ENCODE data around the gene AKAP13.

The AKAP13 gene

GRCh38 chr15:85620690-85621049 is 240.3 kb downstream of the AKAP13 start:
- peak overlapping the region; percentile 48 for H3K4me3 ChIP-seq (ENCODE audit: low read depth, low read length)
- no peak for DNase-seq (ENCODE audit: low read depth)

DNA sequence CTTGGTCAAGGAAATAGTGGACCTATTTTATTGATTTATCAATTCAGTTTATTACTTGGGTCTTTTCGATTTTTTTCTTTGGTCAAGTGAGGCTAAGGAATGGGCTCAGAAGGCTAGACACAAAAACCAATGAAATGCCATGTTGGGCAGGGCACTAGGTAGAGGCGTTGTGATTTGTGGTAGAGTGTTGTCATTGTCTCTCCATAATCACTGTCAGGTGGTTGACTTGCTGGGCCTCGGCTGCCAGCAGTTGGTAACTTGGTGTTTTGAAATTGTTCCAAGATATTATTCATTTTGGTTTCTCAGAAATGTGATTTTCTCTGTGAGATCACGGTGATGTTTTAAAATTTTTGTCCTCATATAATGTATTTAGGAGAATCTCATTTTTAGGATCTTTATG is 240.7 kb downstream of the AKAP13 start:
- DNase-seq (ENCODE audit: low read depth): no peak
- H3K4me3 ChIP-seq (ENCODE audit: low read depth, low read length): peak overlapping the region; percentile 48

GRCh38 chr15:85622221-85622831 is 241.9 kb downstream of the AKAP13 start:
- DNase-seq (ENCODE audit: low read depth): no peak
- peak overlapping the region; percentile 2 for H3K4me3 ChIP-seq (ENCODE audit: low read depth, low read length)

DNA sequence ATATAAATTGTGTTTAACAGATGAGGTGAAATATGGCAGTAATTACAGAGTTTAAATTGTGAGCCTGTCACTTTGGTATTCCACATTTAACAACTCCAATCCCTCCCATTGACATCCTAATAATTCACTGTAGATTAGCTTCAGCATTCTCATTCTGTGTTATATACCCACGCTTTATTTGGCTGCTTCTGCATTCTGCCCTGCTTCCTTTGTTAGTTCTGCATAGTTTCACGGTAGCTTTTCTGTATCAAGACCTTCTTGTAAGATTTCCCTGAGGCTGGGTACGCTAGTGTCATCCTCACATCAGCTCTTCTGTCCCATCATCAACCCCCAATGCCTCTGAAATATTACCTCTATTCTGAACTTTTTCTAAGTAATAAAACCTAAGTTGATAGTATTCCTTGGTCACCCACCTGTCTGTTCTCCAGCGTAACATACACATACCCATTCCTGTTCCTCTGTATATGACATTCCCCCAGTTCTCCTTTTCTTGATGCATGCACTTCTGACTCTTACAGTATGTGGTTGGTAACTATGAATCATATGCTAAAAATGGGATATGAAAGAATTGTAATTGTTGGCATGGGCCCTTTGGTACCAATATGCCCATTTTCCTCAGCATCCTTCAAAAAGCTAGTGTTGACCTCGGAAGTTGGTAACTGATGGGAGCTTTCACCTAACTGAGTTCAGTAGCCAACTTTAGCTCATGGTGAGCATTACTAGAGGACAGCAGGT is 243.1 kb downstream of the AKAP13 start:
- DNase-seq (ENCODE audit: low read depth): no peak
- no peak overlapping the region for H3K4me3 ChIP-seq (ENCODE audit: low read depth, low read length)

- DNase-seq (ENCODE audit: low read depth): no peak
- no peak overlapping the region for H3K4me3 ChIP-seq (ENCODE audit: low read depth, low read length)
These were observed 243.9 kb downstream of the AKAP13 start for GRCh38 chr15:85624291-85624801.

- no peak for DNase-seq (ENCODE audit: low read depth)
- no peak overlapping the region for H3K4me3 ChIP-seq (ENCODE audit: low read depth, low read length)
These were observed 244.9 kb downstream of the AKAP13 start for GRCh38 chr15:85625166-85625830.

DNA sequence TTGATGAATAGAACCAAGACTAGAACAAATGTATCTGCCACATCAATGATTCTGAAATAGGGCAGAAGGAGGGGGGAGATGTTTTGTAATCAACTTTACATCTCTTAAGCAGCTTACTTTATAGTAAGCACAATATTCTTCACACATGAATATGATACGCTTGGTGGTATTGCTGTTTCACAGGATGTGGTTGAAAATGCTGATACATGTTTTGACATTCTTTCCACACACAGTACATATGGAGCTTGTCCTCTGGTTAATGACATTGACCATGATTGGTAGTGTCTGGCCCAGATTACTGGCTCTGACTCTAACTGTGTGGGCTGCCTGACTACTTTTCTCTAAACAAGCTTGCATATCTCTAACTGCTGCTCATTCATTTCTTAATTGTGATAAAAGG is 245.5 kb downstream of the AKAP13 start:
- no peak overlapping the region for H3K4me3 ChIP-seq (ENCODE audit: low read depth, low read length)
- peak; percentile 80 for DNase-seq (ENCODE audit: low read depth)

DNA sequence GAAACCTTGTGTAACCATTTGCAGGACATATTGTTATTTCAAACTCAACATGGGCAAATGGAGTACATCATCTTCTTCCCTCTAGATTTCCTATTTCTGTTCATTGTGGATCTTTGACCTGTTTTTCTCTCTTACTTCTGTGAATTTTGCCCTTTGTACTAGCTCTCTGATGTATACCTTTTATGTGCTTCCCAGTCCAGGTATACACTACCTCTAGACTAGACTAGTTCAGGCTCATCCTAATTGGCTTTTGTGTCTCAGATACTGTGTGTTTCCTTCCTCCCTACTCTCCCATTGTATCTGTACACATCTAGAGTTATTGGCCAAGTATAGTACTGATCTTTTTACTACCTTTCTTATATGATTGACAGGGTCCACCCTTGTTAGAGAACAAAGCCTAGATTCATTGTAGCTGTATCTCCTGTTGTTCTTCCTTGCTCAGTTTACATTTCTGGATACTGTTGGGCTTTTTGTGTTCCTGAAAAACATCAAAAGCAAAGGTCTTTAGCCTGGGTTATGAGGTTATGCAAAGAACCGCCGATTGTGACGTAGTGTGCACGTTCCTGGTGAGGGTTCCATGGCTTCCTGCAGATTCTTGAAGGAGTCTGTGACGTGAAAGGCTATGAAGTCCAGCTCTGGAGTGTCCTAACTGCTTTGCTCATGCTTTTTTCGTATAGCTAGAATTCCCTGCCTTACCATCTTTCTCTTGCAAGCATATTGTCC is 247.0 kb downstream of the AKAP13 start:
- no peak for DNase-seq (ENCODE audit: low read depth)
- no peak overlapping the region for H3K4me3 ChIP-seq (ENCODE audit: low read depth, low read length)

GRCh38 chr15:85630311-85630710 is 249.9 kb downstream of the AKAP13 start:
- H3K4me3 ChIP-seq (ENCODE audit: low read depth, low read length): no peak overlapping the region
- no peak for DNase-seq (ENCODE audit: low read depth)

DNA sequence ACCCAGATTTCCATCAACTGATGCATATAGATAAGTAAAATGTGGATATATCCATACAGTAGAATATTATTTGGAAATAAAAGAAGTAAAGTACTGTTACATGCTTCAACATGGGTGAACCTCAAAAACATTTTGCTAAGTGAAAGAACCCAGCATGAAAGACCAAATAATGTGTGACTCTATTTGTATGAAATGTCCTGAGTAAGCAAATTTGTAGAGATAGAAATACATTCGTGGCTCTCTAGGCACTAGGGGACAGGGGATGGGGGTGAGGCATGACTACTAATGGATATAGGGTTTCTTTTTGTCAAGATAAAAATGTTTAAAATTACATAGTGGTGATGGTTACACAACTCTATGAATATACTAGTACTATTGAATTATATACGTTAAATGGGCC is 250.6 kb downstream of the AKAP13 start:
- no peak for DNase-seq (ENCODE audit: low read depth)
- no peak overlapping the region for H3K4me3 ChIP-seq (ENCODE audit: low read depth, low read length)

DNA sequence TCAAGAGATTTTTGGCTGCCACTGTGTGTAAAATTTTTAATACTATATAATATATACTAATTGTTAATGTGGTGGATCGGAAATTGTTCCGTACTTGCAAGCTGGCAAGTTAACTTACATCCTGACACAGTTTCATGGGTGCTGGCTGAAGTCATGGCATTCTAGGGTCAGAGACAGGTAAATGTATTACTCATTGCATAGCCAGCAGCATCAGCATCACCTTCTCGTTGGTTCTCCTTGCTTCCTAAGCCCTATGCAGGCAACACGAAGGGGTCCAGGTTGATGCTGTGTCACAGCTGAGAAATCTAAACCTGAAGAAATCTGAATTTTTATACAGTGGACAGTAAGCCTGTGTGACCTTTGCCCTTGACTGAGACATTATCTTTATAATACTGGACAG is 251.6 kb downstream of the AKAP13 start:
- H3K4me3 ChIP-seq (ENCODE audit: low read depth, low read length): no peak overlapping the region
- DNase-seq (ENCODE audit: low read depth): no peak

GRCh38 chr15:85633859-85634258 is 253.5 kb downstream of the AKAP13 start:
- no peak overlapping the region for H3K4me3 ChIP-seq (ENCODE audit: low read depth, low read length)
- no peak for DNase-seq (ENCODE audit: low read depth)

GRCh38 chr15:85636351-85636750 is 255.9 kb downstream of the AKAP13 start:
- no peak for DNase-seq (ENCODE audit: low read depth)
- H3K4me3 ChIP-seq (ENCODE audit: low read depth, low read length): no peak overlapping the region

GRCh38 chr15:85639752-85640381 is 259.5 kb downstream of the AKAP13 start:
- H3K4me3 ChIP-seq (ENCODE audit: low read depth, low read length): no peak overlapping the region
- DNase-seq (ENCODE audit: low read depth): peak; percentile 73

- no peak overlapping the region for H3K4me3 ChIP-seq (ENCODE audit: low read depth, low read length)
- no peak for DNase-seq (ENCODE audit: low read depth)
These were observed 261.8 kb downstream of the AKAP13 start for GRCh38 chr15:85642065-85642692.

- no peak for DNase-seq (ENCODE audit: low read depth)
- no peak overlapping the region for H3K4me3 ChIP-seq (ENCODE audit: low read depth, low read length)
These were observed 262.3 kb downstream of the AKAP13 start for GRCh38 chr15:85642693-85643066.

DNA sequence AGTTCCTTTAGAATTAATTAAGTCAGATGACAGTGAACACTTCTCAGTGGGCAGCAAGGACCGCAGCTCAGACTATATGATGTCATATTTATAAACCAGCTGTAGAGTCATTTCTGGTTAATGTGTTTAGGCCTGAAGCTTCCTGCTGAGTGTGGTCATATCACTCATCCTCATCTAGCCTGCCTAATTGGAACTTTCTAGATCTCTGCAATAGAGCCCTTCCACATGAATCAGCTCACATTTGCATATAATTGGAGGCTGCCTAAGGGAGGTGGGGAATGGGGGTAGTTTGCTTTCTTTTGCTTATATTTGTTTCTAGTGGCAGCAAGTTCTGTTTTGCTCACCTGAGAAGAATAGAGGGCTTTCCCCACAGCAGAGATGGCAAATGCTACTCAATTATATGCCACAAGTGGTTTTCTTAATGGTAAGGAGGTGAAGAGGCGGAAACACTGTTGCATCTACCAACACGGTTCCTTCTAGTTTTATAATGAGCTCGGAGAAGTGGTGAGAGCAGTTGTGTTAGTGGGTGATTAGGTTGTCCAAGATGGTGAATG is 266.2 kb downstream of the AKAP13 start:
- H3K4me3 ChIP-seq (ENCODE audit: low read depth, low read length): no peak overlapping the region
- DNase-seq (ENCODE audit: low read depth): no peak

DNA sequence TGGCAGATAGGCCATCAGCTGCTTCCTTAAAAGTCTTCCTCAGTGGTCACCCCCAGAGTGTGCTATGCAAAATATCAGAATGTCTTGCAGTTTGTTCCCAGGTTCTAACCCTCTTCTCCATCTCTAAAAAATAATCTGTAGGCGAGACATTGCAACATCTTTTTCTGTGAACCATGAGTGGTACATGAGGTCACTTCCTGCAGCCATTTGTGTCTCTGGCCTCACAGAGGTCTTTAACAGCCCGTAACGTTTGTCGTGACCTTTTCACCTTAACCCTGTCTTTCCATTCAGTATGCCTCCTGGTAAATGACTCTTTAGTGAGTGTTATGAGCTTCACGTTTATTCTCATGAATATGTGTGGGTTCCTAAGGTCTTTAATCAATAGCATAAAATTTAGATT is 269.0 kb downstream of the AKAP13 start:
- no peak overlapping the region for H3K4me3 ChIP-seq (ENCODE audit: low read depth, low read length)
- peak; percentile 80 for DNase-seq (ENCODE audit: low read depth)

DNA sequence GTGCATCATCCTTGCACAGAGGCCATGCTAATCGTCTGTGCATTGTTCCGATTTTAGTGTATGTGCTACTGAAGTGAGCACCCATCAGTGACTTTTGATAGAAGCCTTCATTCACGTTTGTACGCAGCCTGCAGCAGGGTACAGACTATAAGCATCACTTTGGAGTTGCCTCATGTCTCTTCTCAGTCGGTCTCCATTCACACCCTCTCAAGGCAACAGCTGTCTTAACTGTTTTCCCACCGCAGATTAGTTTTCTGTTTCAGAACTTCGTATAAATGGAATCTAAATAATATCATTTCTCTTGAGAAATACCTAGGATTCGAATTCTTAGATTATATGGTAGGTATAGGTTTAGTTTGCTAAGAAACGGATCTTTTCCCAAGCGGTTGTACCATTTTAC is 271.1 kb downstream of the AKAP13 start:
- DNase-seq (ENCODE audit: low read depth): no peak
- H3K4me3 ChIP-seq (ENCODE audit: low read depth, low read length): no peak overlapping the region
